GM19099 (cell line): ENCODE results near the gene IL20RA.

Experiments
- POLR2A ChIP-seq: IDR thresholded peaks from 3 replicates; pipeline ENCODE4 v1.6.1; 2011; ENCODE audit warnings: low read depth; ENCODE audit not compliant: insufficient read length; ENCODE audit errors: extremely low read depth

The IL20RA gene

GRCh38 chr6:137044366-137045221 lies at the start of gene IL20RA:
Gene IL20RA, minus strand, starts transcription at chr6:137044965. Its CDS starts 237 bp downstream, at chr6:137044728.
- no peak for TF ChIP-seq POLR2A

GRCh38 chr6:137093183-137094069 lies 48.7 kb upstream of the IL20RA start:
- TF ChIP-seq POLR2A, result no peak

DNA sequence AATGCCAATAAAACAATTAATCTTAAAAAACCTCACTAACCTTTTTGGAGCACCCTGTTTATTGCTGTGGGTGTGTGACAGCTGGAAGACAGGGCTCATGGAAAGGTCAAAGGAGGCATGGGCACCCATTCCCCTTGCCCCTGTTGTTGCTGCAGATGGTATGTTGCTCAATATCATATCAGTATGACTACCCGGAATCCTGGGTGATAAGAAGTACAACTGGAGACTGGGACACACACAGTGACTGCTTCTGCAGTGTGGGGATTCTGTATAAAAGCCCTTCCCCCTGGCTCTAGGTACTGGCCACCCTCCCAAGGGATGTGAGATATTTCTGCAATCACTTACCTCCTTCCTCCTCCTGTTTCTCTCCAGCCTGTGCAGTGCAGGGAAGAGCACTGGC lies 47.3 kb upstream of the IL20RA start:
- TF ChIP-seq POLR2A, result no peak

DNA sequence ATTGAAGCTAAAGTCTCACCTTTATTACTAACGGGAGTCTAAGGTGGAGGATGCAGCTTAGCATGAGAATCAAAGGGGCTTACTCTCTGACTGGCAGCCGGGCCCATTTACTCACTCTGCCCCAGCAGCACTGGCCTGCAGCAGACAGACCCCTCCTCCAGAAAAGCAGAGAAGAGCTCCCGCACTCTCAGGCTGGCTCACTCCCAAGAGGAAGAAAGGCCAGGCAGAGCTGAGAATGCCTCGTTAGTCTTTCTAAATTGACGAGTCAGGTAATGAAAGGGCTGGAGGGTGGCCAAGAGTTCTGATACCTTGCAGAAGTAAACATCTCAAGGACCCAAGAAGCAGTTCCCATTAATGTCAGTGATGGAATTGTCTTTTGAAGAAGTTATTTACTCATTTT lies 44.5 kb upstream of the IL20RA start:
- no peak for TF ChIP-seq POLR2A

GRCh38 chr6:137087902-137088301 lies 43.1 kb upstream of the IL20RA start:
- TF ChIP-seq POLR2A, result no peak

DNA sequence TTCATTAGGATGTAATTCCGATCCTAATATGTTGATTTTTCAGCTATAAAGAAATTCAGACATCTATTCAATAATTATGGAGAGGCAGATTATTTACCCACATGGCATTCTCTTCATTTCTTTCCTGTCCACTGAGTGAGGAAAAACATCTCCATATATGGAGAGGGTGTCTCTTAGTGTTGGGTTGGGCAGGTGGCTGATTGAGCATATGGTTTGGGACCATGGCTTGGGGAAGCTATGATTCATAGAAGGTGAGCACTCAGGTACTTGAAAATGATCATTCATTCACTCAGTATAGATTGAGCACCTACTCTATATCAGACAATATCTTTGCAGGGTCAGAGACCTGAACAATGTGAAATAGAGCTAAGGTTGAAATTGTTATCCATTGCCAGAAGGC lies 41.3 kb upstream of the IL20RA start:
- no peak for TF ChIP-seq POLR2A

- no peak for TF ChIP-seq POLR2A
These were observed 40.3 kb upstream of the IL20RA start for GRCh38 chr6:137084865-137085617.

GRCh38 chr6:137084090-137084489 lies 39.3 kb upstream of the IL20RA start:
- TF ChIP-seq POLR2A, result no peak

DNA sequence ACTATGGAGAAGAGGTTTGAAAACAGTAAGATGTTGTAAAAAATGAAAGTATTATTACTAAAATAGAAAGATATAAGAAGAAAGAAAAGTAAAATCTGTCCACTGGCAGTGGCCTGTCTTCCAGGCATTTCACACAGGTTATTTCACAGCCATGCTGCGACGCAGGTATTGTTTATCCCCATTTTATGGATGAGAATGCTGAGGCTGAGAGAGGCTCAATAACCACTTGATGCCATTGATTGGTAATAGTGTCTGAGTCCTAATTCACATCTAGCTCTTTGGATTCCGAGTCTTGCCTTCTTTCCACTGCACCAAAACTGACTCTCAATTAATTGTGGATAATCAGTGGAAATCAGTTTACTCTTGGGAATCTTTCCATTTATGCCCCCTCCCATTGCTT lies 37.2 kb upstream of the IL20RA start:
- no peak for TF ChIP-seq POLR2A

DNA sequence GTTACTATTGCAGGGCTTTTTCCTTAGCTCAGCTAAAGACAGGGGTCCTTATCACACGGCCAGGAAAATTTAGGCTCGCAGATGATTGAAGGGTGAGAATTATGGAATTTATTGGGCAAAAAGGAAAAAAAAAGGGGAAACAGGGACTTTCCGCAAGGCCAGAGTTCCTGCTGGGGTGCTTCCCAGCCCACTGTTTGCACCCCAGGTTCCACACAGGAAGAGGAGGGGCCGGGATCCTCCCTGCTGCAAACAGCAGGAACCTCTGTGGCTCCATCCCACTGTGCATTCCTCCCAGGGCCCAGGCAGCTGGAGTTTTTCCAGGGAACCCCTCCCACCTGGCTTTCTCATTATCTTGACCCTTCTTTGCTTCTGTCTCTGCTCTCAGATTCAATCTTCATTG lies 35.9 kb upstream of the IL20RA start:
- no peak for TF ChIP-seq POLR2A

DNA sequence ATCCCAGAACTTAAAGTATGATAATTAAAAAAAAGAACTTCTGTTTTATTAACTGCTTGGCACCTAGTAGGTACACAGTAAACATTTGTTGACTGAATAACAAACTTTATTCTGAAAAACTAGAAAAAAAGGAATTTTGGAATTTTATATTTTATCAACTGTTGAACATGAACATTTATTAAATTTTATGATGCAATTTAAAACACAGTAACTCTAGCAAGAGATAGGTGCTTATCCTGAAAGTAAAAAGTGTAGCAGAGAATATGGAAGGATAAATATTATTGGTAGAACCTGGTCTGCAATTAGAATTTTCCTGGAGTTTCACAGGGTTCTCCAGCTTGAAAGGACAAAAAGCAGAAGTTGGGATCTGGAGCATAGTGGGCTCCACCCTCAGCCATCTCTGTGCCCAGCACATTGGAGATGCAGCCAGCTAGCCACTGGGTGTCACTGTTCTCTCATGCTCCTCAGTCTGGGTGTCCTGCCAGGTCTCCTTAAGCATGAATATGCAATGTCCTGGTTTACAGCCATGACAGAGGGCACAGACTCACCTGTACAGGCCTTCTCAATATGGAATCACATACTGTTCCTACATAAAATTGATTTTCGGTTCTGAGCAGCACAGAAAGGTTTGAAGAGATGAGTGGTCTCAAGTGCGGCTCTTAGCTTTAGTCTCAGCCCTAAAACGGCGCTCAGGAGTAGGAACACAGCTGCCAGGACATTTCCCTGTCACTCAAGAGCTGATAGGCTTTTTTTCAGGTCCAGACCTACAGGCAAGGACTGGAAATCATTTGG lies 31.7 kb upstream of the IL20RA start:
- no peak for TF ChIP-seq POLR2A

- no peak for TF ChIP-seq POLR2A
These were observed 25.5 kb upstream of the IL20RA start for GRCh38 chr6:137070303-137070702.

GRCh38 chr6:137067399-137067798 lies 22.6 kb upstream of the IL20RA start:
- TF ChIP-seq POLR2A, result no peak

GRCh38 chr6:137058037-137058436 lies 13.3 kb upstream of the IL20RA start:
- TF ChIP-seq POLR2A, result no peak
